A172 (cell line): ENCODE results near the gene PGBD5. TPM values are rescaled to one million over a fixed set of nuclear protein-coding genes. Genes with fewer than 3 reads are reported as not detected.
A peak's percentile ranks its signal among the peaks of the same experiment; 100 is the strongest.

Source experiments
- DNase-seq: peaks from one replicate; pipeline ENCODE4 v3.0.0-alpha.2; 2015; ENCODE audit warnings: low spot score
- total RNA-seq: library from RNA; depleted of rRNA; stranded (reverse); fragments of >200 nt; shearing (Covaris generic); gene quantifications from 2 replicates; pipeline ENCODE4 v1.2.3, GENCODE V29; 2014

Gene PGBD5
- total RNA-seq, 1 experiment from 2014 or later: 2.2 TPM

DNA sequence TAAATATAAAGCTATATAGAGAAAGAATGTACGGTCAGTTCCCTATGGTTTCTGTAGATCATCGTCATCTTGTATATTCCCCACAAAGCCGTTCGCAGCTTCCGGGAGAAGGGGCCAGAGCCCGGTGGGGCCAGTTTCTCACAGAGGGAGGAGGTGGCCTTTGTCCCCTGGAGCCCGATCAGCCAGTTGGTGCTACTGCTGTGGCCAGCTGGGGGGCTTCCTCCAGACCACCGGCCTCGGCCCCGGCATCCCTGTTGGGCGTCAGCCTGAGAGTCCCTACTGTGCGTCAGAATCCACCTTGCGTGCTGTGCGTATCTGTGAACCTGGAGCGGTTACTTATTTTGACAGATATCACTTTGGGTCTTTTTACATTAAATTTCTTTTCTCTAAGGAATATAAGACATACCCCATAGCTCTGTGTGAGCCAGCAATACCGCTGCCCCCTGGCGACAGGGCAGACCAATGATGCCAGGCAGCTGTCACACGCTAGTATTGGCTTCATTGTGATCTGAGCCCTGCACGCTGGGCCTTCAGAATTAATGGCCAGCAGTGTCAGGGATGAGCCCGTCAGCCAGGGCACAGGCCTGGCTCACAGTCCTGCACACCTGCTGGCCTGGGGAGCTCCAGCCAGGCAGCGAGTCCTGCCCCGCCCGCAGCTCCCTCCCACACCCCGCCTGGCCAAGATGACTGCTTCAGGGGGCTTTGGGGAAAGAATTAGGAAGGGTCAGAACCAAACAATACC is 145.9 kb downstream of the PGBD5 start:
- no peak for DNase-seq

DNA sequence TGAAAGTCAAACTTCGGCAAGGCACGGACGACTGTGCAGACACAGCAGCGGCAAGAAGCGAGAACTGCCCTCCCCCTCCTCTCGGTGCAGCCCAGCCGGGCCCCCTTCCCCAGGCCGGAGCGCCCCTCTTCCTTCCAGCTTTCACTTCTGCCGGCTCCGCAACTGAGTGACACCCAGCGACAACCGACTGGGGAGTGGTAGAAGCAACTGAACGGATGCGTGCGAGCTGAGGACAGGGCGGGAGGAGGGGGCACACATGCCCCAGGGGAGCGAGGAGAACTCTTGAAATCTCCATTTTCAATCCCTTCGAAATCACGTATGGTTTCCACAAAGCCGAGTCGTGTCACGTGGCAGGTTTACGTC is 146.6 kb downstream of the PGBD5 start:
- DNase-seq: no peak

DNA sequence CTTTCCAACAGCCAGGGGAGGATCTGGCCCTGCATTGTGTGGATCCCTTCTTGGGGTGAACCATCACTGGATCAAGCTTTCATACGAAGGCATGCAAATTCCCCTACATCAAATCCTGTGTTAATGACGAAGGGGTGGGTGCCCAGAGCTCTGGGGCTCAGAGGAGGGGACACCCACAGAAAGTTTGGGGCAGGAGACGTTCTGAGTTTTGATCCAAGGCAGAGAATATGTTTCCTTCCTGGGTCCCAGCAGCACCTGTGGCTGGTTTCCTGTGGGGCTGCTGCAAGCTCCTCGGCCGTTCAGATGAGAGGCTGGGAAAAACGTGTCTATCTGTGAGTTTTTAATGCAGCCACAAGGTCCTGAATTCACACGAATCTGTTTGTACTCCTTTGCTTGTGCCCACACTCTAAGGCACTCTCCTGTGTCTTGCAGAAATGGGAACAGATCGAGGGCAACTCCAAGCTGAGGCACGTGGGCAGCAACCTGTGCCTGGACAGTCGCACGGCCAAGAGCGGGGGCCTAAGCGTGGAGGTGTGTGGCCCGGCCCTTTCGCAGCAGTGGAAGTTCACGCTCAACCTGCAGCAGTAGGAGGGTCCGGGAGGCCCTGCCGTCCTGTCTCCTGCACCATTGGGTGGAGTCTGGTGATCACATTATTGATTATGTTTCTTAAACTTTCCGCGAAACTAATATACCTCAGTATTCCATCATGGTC is 147.1 kb downstream of the PGBD5 start:
- no peak for DNase-seq

DNA sequence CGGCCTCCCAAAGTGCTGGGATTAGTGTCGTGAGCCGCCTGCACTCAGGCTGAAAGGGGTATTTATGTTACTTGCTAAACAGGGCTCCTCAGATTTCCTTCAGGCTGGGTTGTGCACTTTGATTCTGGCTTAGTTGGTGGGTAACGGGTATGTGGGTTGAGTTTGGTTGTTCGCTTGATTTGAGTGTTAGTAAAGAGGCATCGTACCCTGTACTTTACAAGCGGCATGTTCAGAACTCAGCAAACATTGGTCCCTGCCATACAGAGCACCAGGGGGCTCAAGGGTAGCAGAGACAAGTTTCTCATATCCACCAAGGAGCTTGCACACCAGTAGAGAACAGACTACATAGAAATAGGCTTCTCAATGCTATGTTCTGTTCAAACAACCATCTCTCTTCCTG is 147.8 kb downstream of the PGBD5 start:
- no peak for DNase-seq

DNA sequence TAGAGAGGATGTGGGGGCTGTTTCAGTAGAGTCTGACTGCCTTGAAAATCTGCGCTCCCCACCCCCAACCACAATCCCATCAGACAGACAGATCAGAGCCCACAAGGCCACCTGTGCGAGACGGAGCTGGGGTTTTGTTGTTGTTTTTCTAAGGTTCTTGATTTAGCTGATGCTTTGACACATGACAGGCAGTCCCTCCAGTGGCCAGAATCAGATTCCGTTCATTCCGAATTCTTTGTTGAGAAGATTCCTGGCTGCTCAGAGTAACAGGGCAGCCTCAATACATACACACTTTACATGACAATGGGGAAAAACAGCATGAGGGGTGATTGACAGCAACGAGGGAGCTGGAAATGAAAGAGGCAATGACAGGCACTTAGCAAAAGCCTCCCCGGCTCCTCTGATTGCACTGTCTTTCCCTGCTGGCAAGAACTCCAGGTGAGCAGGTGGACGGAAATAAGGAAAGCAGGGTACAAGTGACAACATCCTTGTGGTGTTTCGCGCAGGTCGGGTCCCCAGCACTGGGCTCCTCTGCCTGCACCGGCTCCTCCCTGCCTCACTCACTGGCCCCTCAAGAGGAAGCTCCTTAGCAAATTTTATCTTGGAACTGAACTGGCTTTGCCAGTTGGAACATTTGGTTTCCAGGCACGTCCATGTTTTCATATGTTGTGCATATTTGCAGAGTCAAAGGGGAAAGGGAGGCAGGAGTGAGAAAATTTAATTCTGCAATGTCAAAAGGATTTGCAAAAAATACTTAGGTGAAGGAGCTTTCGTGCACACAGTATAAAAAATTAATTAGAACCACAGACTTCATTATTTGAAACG is 148.7 kb downstream of the PGBD5 start:
- no peak for DNase-seq

DNA sequence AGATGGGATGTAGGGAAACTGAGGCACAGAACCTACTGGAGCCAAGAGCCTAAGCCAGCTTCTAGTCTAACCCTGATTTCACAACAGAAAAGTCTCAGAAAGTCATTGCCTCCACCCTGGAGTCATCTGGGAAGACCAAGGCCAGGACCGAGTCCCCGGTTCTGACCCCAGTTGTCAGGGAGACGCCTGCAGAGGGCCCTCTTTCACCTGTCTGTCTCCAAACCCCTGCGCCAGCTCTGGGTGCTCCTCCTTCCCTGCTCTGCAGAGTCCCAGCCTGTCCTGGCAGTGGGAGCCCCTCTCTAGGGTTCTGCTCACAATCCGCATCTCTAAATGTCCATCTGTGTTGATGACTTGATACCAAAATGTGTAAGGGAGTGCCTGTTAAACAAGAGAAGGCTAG is 149.7 kb downstream of the PGBD5 start:
- DNase-seq: no peak

DNA sequence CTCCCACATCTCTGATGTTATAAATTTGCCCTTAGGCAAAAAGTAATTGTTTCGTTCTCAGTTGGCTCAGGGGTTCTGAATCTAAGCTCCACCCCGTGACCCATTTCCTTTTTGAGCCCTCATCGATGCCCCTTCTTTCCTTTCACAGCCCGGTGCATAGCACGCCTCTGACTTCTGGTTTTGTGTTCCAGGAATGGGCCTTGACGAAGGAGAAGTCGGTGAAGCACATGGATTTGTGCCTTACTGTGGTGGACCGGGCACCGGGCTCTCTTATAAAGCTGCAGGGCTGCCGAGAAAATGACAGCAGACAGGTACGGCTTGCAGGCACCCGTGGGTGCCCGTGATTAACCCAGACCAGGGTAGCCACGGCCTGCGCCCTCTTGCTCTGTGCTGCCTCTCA is 151.9 kb downstream of the PGBD5 start:
- DNase-seq: no peak

DNA sequence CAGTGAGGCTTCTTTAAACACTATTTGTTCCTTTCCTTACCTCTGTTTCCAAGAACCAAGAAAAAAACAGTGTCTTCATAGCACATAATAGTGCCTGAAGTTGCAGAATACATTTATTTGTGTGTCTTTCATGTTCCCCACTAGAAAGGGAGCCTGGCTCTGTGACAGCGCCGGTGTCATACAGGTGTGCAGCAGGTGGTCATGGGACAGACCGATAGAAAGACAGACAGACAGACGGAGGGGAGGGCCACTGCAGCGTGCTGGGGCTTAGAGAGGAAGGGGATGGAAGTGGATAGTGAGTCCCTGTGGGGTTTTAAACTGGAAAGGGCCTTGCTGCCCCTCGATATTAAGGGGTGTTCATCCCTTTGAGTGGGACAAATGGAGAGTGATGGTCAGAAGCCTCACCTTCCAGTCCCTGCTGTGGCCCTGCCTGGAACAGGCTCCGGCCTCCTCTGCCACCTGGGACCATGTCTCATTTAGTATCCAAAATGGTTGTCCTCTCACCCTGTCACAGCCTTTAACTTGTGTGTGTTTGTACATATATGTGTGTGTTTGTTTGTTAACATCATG is 152.9 kb downstream of the PGBD5 start:
- no peak for DNase-seq

DNA sequence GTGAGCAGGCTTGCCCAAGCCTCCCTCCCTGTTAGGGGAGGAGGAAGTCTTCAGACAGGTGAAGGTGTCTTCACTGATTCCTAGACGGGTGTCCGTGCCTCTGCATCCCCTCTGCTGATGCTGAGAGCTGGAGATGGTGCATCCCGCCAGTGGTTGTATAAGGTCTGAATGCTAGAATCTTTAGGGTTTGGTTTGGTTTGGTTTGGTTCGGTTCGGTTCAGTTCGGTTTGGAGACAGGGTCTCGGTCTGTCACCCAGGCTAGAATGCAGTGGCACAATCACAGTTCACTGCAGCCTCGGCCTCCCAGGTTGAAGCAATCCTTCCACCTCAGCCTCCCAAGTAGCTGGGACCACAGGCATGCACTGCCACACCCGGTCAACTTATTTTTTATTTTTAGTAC is 153.6 kb downstream of the PGBD5 start:
- DNase-seq: no peak

DNA sequence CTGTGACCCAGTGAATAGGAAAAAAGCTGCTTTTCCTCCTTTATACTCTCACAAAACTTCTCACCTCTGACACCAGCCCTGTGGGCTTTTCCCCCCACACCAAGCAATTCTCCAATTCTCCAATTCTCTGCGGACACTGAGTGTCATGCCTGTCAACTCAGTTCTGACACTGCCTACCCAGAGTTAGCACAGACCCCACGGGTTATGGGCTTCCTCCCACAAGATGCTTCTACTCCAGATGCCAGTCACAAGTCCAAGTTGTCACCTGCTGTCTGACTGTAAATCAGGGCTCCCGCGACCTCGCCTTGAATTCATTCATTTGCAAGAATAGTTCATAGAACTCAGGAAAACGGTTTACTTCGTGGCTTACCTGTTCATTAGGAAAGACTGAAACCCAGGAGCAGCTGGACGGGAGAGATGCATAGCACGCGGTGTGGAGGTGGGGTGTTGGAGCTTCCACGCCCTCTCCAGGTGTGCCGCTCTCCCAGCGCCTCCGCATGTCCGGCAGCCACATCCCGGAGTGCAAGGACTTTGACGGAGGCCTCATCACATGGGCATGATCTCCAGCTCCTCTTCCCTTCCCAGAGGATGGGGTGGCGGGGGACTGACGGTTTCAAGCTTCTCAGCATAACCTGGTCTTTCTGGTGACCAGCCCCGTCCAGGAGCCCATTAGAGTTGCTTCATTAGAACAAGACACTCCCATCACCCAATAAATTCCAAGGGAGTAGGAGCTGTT is 154.7 kb downstream of the PGBD5 start:
- no peak for DNase-seq

DNA sequence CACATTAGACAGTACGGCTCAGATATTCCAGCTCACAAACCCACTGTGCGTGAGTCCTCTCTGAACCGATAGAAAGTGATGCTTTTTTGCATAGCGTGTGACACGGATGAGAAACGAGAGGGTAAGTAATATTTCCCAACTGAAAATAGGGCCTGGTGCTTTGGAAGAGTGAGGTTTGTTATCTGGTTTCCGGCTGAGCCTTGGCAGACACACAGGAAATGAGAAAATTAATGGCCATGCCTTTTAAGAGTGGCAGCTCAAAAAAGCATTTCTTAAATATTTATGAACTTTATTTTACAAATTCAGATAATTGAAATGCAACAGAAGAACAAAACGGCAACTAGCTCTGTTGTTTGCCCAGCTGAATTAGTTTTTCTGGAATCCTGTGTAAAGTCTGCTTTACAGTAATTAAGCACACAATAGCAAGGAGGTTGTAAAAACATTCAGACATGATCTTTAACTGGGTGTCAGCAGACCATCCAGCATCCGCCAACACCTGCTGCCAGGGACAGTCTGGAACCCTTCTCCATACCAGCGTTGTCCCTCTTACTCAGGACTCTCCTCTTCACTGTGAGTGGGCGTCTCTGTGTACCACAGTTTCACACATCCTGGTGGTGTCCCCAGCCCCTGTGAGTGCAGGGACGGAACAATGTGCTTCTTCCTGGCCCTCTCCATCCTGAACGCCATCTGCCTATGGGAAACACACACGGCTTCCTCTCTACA is 155.4 kb downstream of the PGBD5 start:
- peak; percentile 47 for DNase-seq

DNA sequence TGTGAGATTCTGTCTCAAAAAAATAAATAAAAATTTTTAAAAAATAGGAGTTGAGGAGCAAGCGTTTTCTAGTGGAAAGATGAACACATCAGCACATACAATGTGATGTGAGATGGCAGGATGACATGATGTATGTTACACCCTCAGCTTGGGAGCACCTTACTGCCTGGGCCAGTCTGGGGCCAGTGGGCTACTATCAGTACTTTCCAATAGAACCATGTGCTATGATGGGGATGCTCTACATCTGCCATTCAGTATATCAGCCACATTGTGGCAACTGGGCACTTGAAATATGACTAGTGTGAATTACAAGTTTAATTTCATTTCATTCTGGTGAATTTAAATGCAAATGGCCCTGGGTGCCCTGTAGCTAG is 156.0 kb downstream of the PGBD5 start:
- DNase-seq: no peak

DNA sequence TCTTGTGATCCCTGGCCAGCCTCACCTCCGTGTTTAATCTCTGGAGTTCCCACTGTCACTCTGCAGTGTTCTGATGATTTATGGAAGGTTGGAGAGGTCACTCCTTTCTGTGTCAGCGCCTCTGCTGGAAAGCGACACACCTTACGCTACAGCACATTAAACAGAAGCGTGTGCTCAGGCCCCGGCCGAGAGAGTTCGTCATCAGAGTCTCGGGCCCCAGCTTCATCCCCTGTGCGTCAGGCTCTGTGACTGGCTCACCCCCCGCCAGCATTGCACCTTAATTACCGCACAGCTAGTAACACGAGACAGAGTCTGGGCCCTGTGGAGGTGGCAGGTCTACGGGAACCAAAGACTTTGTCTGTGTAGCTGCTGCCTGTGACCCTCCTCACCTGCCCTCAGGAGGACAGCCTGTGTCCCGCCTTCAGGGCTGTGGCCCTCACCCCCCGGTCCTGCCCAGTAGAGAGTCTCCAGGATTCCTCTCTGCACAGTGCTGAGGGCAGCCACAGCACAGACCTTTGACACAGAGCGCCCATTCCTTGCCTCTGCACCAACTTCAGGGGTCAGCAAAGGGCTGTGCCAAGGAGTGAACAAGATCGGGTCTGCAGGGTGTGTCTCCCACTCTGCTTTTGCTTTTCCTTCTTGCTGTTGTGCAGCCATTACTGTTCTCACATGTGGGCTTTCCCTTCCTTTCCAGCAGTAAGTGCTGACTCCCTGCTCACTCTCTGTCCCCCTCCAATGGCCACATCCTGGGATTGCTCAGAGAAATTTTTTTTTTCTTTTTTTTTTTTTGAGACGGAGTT is 157.6 kb downstream of the PGBD5 start:
- DNase-seq: peak; percentile 70

DNA sequence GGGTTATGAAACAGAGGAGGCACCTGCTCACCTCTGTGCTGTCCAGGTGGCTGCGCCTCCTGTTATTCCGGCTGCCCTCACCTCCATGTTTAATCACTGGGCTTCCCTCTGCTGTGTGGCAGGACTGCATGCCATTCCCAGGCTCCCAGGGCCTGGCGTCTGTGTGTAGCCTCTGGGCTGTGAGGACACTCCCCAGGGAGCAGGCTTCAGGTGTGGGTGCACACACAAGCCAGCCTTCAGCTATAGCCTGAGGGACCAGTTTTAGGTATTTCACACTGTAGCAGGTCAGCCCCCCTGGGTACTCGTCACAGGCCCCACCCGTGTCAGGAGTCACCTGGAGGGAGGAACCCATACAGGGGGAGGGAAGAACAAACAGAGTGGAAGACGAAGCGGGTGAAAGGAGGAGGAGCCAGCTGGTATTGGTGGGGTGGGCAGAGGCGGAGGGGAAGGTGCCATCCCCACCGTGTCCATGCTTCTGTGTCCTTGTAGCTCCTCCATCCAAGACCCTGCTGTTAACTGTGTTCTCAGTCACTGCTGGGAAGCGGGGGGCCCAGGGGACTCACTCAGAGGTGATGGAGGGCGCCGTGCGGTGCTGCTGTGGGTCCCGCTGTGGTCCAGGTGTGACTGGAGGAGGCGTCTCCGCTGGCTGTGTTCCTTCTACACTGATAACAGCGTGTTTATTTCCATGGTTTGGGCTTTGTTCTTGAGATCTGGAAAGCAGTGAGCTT is 158.6 kb downstream of the PGBD5 start:
- no peak for DNase-seq

DNA sequence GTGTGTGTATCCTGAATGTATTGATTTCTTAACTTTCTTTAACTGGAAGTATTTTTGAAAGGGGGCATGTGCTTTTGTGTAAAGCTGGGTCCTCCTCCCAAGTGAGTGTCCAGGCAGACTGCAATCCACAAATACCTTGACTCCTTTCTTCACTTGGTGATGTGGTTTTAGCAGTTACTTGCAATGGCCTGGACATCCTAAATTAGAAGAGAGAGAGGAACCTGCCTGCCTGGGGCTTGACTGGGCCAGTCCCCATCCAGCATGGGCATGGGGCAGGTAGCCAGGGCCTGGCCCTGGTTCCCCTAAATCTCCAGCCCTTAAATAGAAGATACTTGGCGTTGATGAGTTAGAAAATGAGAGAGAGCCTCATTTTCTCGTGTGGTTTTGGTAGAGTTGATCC is 159.7 kb downstream of the PGBD5 start:
- DNase-seq: no peak

DNA sequence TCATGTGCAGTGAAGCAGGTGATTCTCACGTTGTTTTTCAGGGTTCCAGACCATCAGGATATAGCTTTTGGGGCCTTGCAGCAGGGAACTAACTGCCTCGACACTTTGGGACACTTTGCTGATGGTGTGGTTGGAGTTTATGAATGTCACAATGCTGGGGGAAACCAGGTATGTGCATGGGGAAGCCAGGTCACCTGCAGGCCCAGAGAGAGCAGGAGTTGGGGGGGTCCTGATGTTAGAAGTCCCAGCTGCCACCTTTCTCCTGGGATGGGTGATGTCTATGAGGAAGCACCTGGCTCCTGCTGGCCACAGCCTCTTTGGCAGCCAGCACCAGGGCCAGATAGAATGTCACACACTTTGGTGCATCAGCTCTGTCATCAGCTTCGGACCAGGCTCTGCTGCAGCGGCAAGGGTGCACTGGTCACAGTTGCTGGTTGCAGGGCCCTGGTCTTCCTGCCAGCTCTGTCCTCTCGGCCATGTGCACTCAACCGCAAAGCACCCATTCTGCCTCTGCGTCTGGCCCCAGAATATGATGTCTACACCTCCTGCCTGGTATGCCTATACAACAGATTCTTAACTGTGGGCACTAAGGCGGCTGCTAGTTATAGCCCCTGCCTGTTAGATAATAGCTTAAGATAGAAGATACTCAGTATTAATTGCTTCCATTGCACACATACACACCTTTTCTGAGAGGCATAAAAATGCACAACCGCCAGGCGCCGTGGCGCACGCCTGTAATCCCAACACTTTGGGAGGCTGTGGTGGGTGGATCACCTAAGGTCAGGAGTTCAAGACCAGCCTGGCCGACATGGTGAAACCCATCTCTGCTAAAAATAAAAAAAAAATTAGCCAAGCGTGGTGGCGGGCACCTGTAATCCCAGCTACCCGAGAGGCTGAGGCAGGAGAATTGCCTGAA is 160.7 kb downstream of the PGBD5 start:
- DNase-seq: no peak
